Right lobe of liver (tissue), 6 donors: Measurements from ENCODE around the gene RAB35. TPM values are rescaled to one million over a fixed set of nuclear protein-coding genes. Genes with fewer than 3 reads are reported as not detected.

Source experiments
- ATAC-seq, 4 donors: fragments of 200-7000 bp; cut with Tn5 transposase; one replicate each; pipeline ENCODE4 v1.9.1; 2020; ENCODE audit warnings: mild to moderate bottlenecking in 4 of 4, moderate library complexity in 4 of 4
- DNase-seq, 3 donors: peaks; one replicate each; pipeline ENCODE4 v3.0.0-alpha.2; 2020
- H3K27ac ChIP-seq, 3 donors: fragments of 200-600 bp; one replicate each; pipeline ENCODE4 v1.8.0; 2022
- H3K27me3 ChIP-seq, 2 donors: fragments of 200-600 bp; one replicate each; pipeline ENCODE4 v1.8.0; 2022
- H3K36me3 ChIP-seq, 4 donors: fragments of 200-600 bp; sonication (generic) in 1 of 4; one replicate each; pipeline versions ENCODE4 v1.5.1 to v1.8.0; 2017 to 2022; ENCODE audit warnings: control low read depth in 1 of 4
- H3K4me1 ChIP-seq, 4 donors: fragments of 200-600 bp; sonication (generic) in 1 of 4; one replicate each; pipeline versions ENCODE4 v1.5.1 to v1.8.0; 2017 to 2022; ENCODE audit warnings: control low read depth in 1 of 4
- H3K4me3 ChIP-seq, 3 donors: fragments of 200-600 bp; one replicate each; pipeline ENCODE4 v1.8.0; 2022
- H3K9me3 ChIP-seq, 4 donors: fragments of 200-600 bp; sonication (generic) in 1 of 4; one replicate each; pipeline versions ENCODE4 v1.5.1 to v1.8.0; 2017 to 2022; ENCODE audit warnings: control low read depth in 1 of 4
- CTCF ChIP-seq, 4 donors: fragments of 200-600 bp in 3 of 4; fragments of 450-650 bp in 1 of 4; IDR thresholded peaks; one replicate each; pipeline versions ENCODE4 v1.5.1 to v1.8.0; 2016 to 2022; ENCODE audit warnings: antibody characterized with exemption in 4 of 4, mild to moderate bottlenecking in 2 of 4
- POLR2A ChIP-seq: fragments of 450-650 bp; IDR thresholded peaks from one replicate; pipeline ENCODE4 v1.6.1; 2017; ENCODE audit warnings: antibody characterized with exemption, mild to moderate bottlenecking
- WGBS: methylation state at CpG from one replicate; pipeline ENCODE4 v1.1.6; 2018; ENCODE audit warnings: low coverage, low lambda C conversion rate; ENCODE audit not compliant: insufficient coverage; ENCODE audit errors: missing lambda C conversion rate; 5-methylcytosine and 5-hydroxymethylcytosine counted together
- intact Hi-C, 2 donors: fragments of 100-400 bp; cut with DNase I; formaldehyde crosslinking; loops; one replicate each; pipeline versions ENCODE4 v1.11.2 to v1.14.1; 2022
- total RNA-seq, 6 experiments: library from RNA; depleted of rRNA in 2 of 6; stranded (reverse); fragments of >200 nt in 2 of 6; fragmentation: NEBNext Ultra II Directional in 3 of 6; extraction: Animal tissue kit (Norgen Biotek cat#: 25700) in 3 of 6; gene quantifications; one replicate each; pipeline versions ENCODE4 v1.1.0 to v1.2.4, GENCODE V29; 2016 to 2023
- donor health status: DM: no; HTN: yes; CAD: no.
- donor health status: DM: no; HTN: no; CAD: no.
- donor health status: DM: no; HTN: no; CAD: no.
- donor health status: DM: no; HTN: yes; CAD: no.
- donor health status: DM: no; HTN: yes; CAD: no.

RAB35 gene
- total RNA-seq, 6 experiments from 2014 or later = 11.7 to 22.1 (median 14.7) TPM

GRCh38 chr12:120159509-120160237, 43.1 kb upstream of the RAB35 start:
- no peak for TF ChIP-seq POLR2A
- no peak for TF ChIP-seq CTCF (IDR thresholded peaks at IDR 0.05)
- Histone ChIP-seq H3K9me3 (no peaks in the 10 kb centered on the region), H3K27ac (no peak overlapping the region), H3K27me3 (no peaks in the 10 kb centered on the region), H3K4me1 (peaks cover 0 to 7% (median 0%) of the 10 kb centered on the region in 4 donors), H3K36me3 (peaks cover 0 to 87% (median 55%) of the 10 kb centered on the region in 4 donors), H3K4me3 (no peak overlapping the region)
- WGBS = 67% methylated on average over 1 of the region's 12 CpGs
- intact Hi-C loops = no loop called here
- ATAC-seq (no peak), DNase-seq (no peak)

GRCh38 chr12:120158351-120158750, 41.8 kb upstream of the RAB35 start:
- Histone ChIP-seq H3K27ac (no peak overlapping the region), H3K4me3 (no peak overlapping the region), H3K27me3 (no peaks in the 10 kb centered on the region), H3K4me1 (peaks cover 0 to 5% (median 0%) of the 10 kb centered on the region in 4 donors), H3K9me3 (no peaks in the 10 kb centered on the region), H3K36me3 (peaks cover 0 to 89% (median 59%) of the 10 kb centered on the region in 4 donors)
- intact Hi-C loops = no loop called here
- ATAC-seq (no peak), DNase-seq (no peak)
- TF ChIP-seq POLR2A = no peak
- TF ChIP-seq CTCF (IDR thresholded peaks at IDR 0.05) = no peak
- WGBS = 100% methylated on average over 3 of the region's 10 CpGs

- Histone ChIP-seq H3K4me3 (no peak overlapping the region), H3K36me3 (peaks cover 0 to 90% (median 59%) of the 10 kb centered on the region in 4 donors), H3K9me3 (no peaks in the 10 kb centered on the region), H3K4me1 (no peaks in the 10 kb centered on the region), H3K27me3 (no peaks in the 10 kb centered on the region), H3K27ac (no peak overlapping the region)
- WGBS = 94% methylated on average over 2 of the region's 11 CpGs
- DNase-seq = no peak
- intact Hi-C loops = no loop called here
- TF ChIP-seq CTCF (IDR thresholded peaks at IDR 0.05) (no peak), POLR2A (no peak)
- ATAC-seq = no peak
Measured at GRCh38 chr12:120157678-120158077, 41.1 kb upstream of the RAB35 start.

- TF ChIP-seq CTCF (IDR thresholded peaks at IDR 0.05) (no peak), POLR2A (no peak)
- H3K9me3 ChIP-seq = no peaks in the 10 kb centered on the region
- no peak overlapping the region for H3K4me3 ChIP-seq
- no peak overlapping the region for H3K27ac ChIP-seq
- DNase-seq (no peak), ATAC-seq (no peak)
- H3K4me1 ChIP-seq = no peaks in the 10 kb centered on the region
- intact Hi-C loops = no loop called here
- H3K36me3 ChIP-seq = peaks cover 0 to 90% (median 55%) of the 10 kb centered on the region in 4 donors
- H3K27me3 ChIP-seq = no peaks in the 10 kb centered on the region
- WGBS = 82% methylated on average over 6 of the region's 22 CpGs
Measured at GRCh38 chr12:120156315-120157259, 40.0 kb upstream of the RAB35 start.
